Mucosa of descending colon (tissue), 3 donors: ENCODE results near the gene SLIRP. TPM values are rescaled to one million over a fixed set of nuclear protein-coding genes. Genes with fewer than 3 reads are reported as not detected.
"Not testable (repeated sequence)": the region's sequence is repeated elsewhere in the genome, so short reads cannot be mapped to it uniquely, and the experiment has no call there.

Source experiments
- ATAC-seq: fragments of 200-7000 bp; cut with Tn5 transposase; one replicate; pipeline ENCODE4 v1.9.1; 2020; ENCODE audit warnings: mild to moderate bottlenecking, moderate library complexity
- DNase-seq, 3 donors: peaks; one replicate each; pipeline ENCODE4 v3.0.0-alpha.2; 2020
- H3K36me3 ChIP-seq: fragments of 200-600 bp; one replicate; pipeline ENCODE4 v1.8.0; 2021; ENCODE audit warnings: low read depth, mild to moderate bottlenecking
- H3K4me1 ChIP-seq: fragments of 200-600 bp; one replicate; pipeline ENCODE4 v1.8.0; 2021; ENCODE audit warnings: low read depth, mild to moderate bottlenecking
- H3K4me3 ChIP-seq: fragments of 200-600 bp; one replicate; pipeline ENCODE4 v1.8.0; 2021; ENCODE audit warnings: mild to moderate bottlenecking
- H3K9me3 ChIP-seq: fragments of 200-600 bp; one replicate; pipeline ENCODE4 v1.8.0; 2021; ENCODE audit warnings: mild to moderate bottlenecking
- CTCF ChIP-seq: fragments of 200-600 bp; IDR thresholded peaks from one replicate; pipeline ENCODE4 v1.8.0; 2022; ENCODE audit warnings: antibody characterized with exemption, mild to moderate bottlenecking
- intact Hi-C, 2 donors: fragments of 100-400 bp; cut with DNase I in 1 of 2; cut with micrococcal nuclease in 1 of 2; formaldehyde crosslinking; loops; one replicate each; pipeline versions ENCODE4 v1.11.0 to v1.11.1; 2022; cut with DNase I, micrococcal nuclease
- long read RNA-seq, 2 donors: library from polyadenylated mRNA; unstranded; transcript quantifications; one replicate each; pipeline ENCODE4 v2.0.0, GENCODE V29; 2019 to 2021
- total RNA-seq, 3 donors: library from RNA; stranded (reverse); fragmentation: NEBNext Ultra II Directional in 2 of 3; extraction: Animal tissue kit (Norgen Biotek cat#: 25700) in 2 of 3; gene quantifications; one replicate each; pipeline versions ENCODE4 v1.2.1 to v1.2.4, GENCODE V29; 2021 to 2023
- donor health status: DM: no; HTN: no; CAD: no; lungs with moderate emphysema.
- donor health status: DM: no; HTN: no; CAD: no.
- donor health status: DM: no; HTN: yes; CAD: no.

The SLIRP gene
- 100 to 1,000 TPM in 2 of 3 donors, 10 to 100 TPM in 1; 83.8 to 133 (median 101) TPM for total RNA-seq
- long read RNA-seq, donor 1, transcript SLIRP-209 (4 exons, 408 nt), result major isoform, 51 of 60 reads
- long read RNA-seq, donor 1, partial matches to known transcripts, result 0 of 60 reads
- long read RNA-seq, donor 1, other reads (novel, unspliced or antisense), result 7 of 60 reads
- long read RNA-seq, donor 2, transcript SLIRP-209 (4 exons, 408 nt), result major isoform, 178 of 189 reads
- long read RNA-seq, donor 2, partial matches to known transcripts, result 0 of 189 reads
- long read RNA-seq, donor 2, other reads (novel, unspliced or antisense), result 5 of 189 reads

- peak; percentile 90 to 94 (median 91) for DNase-seq
- intact Hi-C loops, result no loop called here
- no peaks in the 10 kb centered on the region for H3K9me3 ChIP-seq
- peak within 1 kb of the TSS; percentile 81 for H3K4me3 ChIP-seq
- peaks cover 17% of the 10 kb centered on the region for H3K4me1 ChIP-seq
- no peak for TF ChIP-seq CTCF
- peak; percentile 98 for ATAC-seq
- no peaks in the 10 kb centered on the region for H3K36me3 ChIP-seq
Measured at GRCh38 chr14:77707724-77708408, at the start of gene SLIRP, which contains the start of gene ALKBH1. Gene SLIRP, plus strand, starts transcription at chr14:77708103. Its CDS starts 9 bp downstream, at chr14:77708112. Gene ALKBH1, minus strand, starts transcription at chr14:77708023. Its CDS starts 19 bp downstream, at chr14:77708004.

GRCh38 chr14:77659831-77660230 is 48.1 kb upstream of the SLIRP start:
- no peaks in the 10 kb centered on the region for H3K4me1 ChIP-seq
- H3K36me3 ChIP-seq, result no peaks in the 10 kb centered on the region
- DNase-seq (no peak), ATAC-seq (peak; percentile 13)
- H3K4me3 ChIP-seq, result no peak overlapping the region
- TF ChIP-seq CTCF, result no peak
- no peaks in the 10 kb centered on the region for H3K9me3 ChIP-seq
- intact Hi-C loops, result no loop called here

GRCh38 chr14:77660754-77661153 is 47.1 kb upstream of the SLIRP start:
- ATAC-seq (no peak), DNase-seq (no peak)
- Histone ChIP-seq H3K4me3 (no peak overlapping the region), H3K4me1 (no peaks in the 10 kb centered on the region), H3K36me3 (no peaks in the 10 kb centered on the region), H3K9me3 (no peaks in the 10 kb centered on the region)
- no peak for TF ChIP-seq CTCF
- intact Hi-C loops, result no loop called here

GRCh38 chr14:77661562-77661961 is 46.3 kb upstream of the SLIRP start:
- H3K4me1 ChIP-seq, H3K36me3 ChIP-seq, H3K9me3 ChIP-seq, H3K4me3 ChIP-seq, intact Hi-C loops, DNase-seq, ATAC-seq: not testable (repeated sequence)

GRCh38 chr14:77663293-77663692 is 44.6 kb upstream of the SLIRP start:
- intact Hi-C loops, result no loop called here
- DNase-seq (no peak), ATAC-seq (no peak)
- TF ChIP-seq CTCF, result no peak
- Histone ChIP-seq H3K4me1 (no peaks in the 10 kb centered on the region), H3K36me3 (no peaks in the 10 kb centered on the region), H3K9me3 (no peaks in the 10 kb centered on the region), H3K4me3 (no peak overlapping the region)

GRCh38 chr14:77667331-77667730 is 40.6 kb upstream of the SLIRP start:
- intact Hi-C loops, result no loop called here

More at GRCh38 chr14:77667331-77667730, 40.6 kb upstream of the SLIRP start:
- Histone ChIP-seq H3K9me3 (no peaks in the 10 kb centered on the region), H3K4me1 (no peaks in the 10 kb centered on the region), H3K36me3 (no peaks in the 10 kb centered on the region), H3K4me3 (no peak overlapping the region)
- TF ChIP-seq CTCF, result no peak
- DNase-seq (no peak), ATAC-seq (no peak)
